T-helper 1 cell treated with Interleukin-12 subunit alpha and Interleukin-12 subunit beta and Interleukin-4 antibody, amounts not matched to agents 30 ng/mL and 1 ng/mL, for 36 hours (primary cell): ENCODE measurements around the gene DLG2. TPM values are rescaled to one million over a fixed set of nuclear protein-coding genes. Genes with fewer than 3 reads are reported as not detected.
"Not testable (repeated sequence)": the region's sequence is repeated elsewhere in the genome, so short reads cannot be mapped to it uniquely, and the experiment has no call there.

ENCODE experiments used
- intact Hi-C: fragments of 100-400 bp; cut with micrococcal nuclease; formaldehyde crosslinking; loops from one replicate; pipeline ENCODE4 v1.15.1; 2024
- total RNA-seq: library from RNA; stranded (reverse); gene quantifications from 2 replicates; pipeline ENCODE4 v1.2.3, GENCODE V29; 2022

The DLG2 gene
- total RNA-seq, 1 donor from 2014 or later: 0.88 TPM

DNA sequence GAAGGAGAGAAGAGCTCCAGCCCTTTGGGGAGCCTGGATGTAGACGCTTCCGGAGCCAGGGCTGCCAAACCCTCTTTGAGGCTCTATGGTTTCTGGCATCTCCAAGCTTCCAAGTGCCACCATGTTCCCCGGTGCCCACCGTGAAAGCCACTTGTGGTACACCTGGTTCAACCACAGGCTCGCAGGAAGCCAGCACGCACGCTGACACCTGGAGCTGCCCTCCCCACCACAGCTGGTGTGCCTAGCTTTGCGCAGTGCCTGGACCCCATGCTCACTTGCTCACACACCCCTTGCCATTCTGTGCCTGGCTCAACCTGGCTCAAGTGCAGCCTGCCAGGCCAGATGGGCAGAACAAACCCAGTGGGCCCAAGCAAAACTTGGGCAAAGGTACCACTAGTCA lies 831.4 kb downstream of the DLG2 start:
- intact Hi-C loops: no loop called here

DNA sequence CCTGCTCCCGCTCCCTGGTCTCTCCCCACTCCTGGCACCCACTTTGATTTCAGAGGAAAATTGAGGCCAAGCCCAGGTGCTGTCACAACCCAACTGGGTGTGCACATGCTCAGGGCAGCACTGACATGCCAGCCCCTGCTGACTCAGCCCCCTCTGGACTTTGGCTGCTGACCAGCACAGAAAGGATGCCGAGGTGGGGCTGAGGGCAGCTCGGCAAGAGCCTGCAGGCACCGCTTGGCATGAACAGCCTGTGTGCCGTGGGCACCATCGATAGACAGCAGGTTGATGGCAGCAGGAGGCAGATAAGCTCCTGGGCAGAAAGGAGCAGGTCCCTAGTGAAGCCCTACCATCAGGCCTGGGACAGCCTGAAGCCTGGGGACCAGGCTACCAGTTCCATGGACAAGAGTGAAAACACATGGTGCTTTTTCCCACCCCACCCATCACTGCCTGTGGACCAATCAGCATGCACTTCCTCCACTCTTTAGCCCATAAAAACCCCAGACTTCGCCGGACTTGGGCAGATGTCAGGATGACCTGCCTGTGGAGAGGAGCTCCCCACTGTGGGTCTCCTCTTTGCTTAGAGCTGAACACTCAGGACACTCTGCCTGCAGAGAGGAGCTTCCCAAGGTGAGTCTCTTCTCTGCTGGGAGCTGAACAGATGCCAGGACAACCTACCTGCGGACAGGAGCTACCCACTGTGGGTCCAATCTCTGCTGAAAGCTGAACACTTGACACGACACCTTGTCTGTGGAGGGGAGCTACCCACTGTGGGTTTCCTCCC lies 832.3 kb downstream of the DLG2 start:
- intact Hi-C loops: no loop called here

DNA sequence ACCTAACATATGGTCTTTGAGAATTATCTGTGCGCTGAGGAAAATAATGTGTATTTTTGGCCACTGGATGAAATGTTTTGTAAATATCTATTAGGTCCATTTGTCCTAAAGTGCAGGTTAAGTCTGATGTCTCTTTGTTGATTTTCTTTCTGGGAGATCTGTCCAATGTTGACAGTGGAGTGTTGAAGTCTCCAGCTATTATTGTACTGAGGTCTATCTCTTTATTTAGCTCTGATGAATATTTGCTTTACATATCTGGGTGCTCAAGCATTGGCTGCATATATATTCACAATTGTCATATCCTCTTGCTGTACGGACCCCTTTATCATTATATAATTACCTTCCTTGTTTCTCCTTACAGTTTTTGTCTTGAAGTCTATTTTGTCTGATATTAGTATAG lies 833.8 kb downstream of the DLG2 start:
- intact Hi-C loops: no loop called here

DNA sequence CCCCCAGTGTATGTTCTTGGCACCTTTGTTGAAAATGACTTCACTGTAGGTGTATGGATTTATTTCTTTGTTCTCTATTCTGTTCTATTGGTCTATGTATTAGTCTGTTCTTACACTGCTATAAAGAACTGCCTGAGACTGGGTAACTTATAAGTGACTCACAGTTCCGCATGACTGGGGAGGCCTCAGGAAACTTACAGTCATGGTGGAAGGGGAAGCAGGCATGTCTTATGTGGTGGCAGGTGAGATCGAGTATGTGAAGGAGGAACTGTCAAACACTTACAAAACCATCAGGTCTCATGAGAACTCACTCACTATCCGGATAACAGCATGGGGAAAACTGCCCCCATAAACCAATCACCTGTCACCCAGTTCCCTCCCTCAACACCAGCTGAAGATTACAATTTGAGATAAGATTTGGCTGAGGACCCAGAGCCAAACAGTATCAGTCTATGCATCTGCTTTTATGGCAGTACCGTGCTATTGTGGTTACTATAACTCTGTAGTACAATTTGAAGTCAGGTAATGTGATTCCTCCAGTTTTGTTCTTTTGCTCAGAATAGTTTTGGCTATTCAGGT lies 836.2 kb downstream of the DLG2 start:
- intact Hi-C loops: no loop called here

DNA sequence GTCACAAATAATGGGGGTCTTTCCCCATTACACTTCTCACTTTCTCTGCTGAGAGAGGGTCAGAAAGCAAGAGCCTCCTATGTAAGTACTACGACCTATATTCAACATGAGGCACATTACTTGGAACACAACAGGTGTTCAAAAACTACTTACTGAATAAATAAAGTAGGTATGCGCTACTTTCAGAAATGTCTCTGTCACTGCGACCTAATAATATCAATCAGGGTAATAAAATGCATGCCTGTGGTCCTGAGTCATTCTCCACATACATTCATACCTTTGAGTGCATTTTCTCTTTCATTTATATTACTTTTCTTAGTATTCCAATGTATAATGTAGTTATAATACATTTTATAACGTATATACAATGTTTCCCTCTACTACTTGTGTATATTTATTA lies 838.9 kb downstream of the DLG2 start:
- intact Hi-C loops: no loop called here

DNA sequence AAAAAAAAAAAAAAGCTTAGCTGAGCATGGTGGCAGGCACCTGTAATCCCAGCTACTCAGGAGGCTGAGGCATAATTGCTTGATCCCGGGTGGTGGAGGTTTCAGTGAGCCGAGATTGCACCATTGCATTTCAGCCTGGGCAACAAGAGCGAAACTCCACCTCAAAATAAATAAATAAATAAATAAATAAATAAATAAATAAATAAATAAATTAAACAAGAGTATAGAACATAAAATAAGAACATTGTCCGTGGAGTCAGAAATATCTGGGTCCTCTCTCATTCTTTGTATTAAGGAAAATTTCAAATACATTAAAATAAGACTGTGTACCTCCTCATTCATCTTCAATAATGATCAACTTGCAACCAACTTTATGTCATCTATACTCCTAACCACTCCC lies 843.0 kb downstream of the DLG2 start:
- intact Hi-C loops: not testable (repeated sequence)

DNA sequence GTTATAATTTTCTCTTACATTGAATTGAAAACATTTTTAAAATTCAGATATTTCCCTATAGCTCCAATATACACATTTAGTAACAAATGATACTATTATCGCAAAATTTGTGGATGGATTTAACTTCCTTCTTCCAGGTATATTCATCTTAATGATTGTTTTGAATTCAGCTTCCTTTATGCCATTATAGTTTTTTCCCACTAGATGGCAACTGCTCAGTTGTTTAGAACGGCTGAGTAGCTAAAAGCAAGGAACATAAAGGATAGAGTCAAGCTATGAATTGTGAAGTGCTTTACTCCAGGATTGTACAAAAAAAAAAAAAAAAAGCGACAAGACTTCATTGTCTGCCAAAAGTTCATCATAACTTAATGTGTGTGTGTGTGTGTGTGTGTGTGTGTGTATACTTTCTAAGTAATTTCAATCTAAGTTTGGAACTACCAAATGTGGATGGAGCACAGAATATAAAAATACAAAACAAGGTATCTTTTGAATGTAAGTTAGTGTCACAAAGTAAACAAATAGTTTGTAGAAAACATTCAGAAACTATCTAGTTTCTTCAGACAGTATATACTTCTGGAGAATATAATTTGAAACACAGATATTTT lies 846.4 kb downstream of the DLG2 start:
- intact Hi-C loops: no loop called here

DNA sequence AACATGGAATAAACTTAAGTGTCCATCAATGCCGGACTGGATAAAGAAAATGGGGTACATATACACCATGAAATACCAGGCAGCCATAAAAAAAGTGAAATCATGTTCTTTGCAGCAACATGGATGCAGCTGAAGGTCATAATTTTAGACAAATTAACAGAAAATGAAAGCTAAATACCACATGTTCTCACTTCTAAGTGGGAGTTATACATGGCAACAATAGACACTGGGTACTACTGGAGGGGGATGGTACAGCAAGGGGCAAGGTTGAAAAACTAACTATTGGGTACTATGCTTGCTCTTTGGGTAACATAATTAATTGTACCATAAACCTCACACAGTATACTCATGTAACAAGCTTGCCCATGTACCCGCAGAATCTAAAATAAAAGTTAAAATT lies 851.6 kb downstream of the DLG2 start:
- intact Hi-C loops: no loop called here

DNA sequence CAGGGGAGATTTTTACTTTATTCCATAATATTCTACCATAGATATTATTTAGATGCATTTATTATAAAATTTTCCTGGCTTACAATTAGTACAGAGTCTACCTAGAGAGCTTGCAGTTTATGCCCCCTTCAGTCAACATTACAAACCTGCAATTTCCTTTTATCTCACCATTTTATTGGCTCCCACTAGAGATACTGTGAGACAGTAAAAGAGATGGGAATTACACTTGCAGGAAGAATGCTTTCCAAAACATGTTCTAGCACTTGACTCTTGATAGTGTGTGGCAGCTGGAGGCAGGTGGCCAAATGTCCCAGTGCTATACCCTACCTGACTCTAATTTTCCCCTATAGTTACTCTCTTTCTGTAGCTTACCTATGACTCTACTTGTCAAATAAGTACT lies 863.2 kb downstream of the DLG2 start:
- intact Hi-C loops: no loop called here

DNA sequence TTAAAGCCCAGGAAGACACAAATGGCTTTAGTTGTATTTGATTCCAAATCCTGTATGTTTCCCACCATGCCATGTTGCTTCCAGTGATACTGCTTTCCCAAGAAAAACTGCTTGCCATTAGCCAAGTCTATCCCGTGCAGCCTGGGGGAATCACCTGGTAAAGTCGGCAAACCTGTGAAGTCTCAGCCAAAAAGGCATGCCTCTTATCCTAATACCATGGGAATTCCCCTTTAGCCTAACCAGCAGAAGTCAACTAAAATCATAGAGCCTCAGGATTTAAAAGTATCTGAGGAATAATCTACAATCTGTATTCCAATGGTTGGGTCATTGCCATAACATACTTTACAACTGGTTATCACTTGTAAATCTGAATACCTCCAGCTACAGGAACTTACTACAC lies 869.4 kb downstream of the DLG2 start:
- intact Hi-C loops: no loop called here

DNA sequence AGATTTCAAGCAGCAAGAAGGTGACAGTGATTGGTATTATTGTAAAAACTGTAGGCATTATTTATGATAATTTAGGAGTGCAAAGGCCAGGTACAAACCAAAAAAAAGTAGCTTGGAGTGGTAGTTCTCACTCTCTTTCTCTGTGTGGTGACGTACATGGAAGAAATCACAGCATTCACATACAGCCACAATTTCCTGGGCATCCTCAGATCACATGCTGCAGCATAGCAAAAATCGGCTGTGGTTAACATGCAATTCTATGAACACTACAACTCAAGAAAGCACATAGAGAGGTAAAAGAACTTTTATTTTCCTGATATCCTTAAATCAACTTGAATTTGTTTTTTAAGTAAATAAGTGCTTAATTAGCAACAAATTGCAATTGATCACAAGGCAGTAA lies 875.8 kb downstream of the DLG2 start:
- intact Hi-C loops: no loop called here

DNA sequence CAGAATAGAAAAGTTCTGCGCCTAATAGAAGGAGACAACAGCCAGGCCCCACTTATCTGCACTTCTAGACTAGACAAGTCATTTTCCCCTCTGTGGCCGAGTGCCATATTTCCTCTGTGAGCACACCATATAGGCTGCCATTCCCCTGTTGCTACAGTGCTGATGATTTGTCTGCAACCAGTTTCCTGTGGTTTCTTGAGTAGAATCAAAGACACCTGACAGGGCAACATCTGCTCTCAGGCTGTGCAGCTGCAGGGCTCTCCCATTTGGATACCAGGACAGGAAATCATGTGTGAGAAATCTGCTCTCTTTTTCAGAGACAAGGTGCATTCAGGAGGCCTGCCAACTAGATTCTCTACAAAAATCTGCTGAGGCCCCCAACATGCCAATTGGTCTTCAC lies 879.3 kb downstream of the DLG2 start:
- intact Hi-C loops: no loop called here

DNA sequence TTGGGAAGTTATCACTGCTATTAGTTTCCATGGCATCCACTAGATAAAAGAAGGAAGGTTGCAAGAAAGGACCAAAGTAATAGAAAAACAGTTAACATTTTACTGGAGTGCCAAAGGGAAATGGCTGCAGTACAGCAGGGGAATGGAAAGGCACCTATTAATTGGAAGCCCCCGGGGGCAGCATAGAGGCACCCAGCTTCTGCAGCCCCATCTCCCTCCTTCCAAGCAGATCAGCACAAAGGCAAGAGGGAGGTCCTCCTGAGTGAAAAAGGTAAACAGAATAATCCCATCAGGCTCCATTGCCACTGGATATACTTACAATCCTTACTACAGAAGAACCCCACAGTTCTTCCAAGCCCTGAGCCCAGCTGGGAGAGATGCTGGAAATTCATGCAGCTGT lies 887.1 kb downstream of the DLG2 start:
- intact Hi-C loops: no loop called here

DNA sequence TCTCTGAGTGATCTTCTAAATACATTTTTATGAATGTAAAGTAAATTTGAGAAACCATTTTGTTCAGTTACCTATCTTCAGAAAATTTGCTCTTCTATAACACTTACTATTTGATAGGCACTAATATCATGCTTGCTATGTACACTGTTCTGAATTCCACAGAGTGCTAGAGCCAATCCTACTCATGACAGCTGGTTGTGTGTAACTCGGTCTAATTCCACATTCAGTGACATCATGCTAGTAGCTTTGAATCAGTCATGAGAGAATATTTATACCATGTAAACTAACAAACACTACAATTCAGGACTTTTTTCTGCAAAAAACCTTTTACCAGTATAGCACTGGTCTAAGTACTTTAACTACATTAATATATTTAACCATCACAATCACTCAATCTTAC lies 902.9 kb downstream of the DLG2 start:
- intact Hi-C loops: no loop called here

DNA sequence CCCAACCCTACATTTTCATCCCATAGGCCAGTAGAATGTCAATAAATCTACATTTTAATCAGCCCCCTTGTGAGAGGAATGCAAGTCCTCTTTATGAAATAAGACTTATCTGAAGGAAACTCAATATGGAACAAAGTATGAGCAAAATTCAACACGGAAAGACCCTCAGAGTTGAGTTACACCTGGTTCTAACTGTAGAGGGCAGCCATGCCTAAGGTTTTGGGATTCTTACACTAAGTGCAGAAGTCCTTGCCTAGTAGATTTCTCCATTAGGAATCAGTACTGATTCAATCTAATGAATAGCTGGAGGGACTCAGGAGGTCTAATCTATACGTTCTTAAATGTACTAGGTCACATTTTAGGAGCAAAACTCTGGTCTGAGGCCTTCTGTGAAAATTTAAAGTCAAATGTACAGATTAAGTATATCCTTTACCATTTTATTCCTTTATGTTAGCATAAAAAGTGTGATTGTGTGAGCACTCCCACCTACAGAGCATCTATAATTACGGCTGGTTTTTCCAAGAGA lies 904.5 kb downstream of the DLG2 start:
- intact Hi-C loops: no loop called here

DNA sequence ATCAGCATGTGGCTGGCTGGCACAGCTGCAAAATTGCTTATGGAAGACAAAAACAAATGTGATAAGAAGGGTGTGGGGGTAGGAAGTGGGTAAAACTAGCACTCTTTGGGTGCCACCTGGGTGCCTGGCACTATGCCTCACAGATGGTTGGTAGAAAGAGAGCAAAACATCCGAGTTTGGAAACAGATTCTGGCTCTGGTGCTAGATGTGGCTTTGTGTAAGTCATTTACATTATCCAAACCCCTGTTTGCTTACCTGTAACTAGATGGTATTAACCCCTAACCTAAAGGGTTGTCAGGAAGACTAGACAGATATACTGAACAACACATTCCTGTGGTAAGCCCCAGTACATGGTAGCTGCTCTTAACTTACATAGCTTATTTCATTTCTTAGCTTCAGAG lies 905.6 kb downstream of the DLG2 start:
- intact Hi-C loops: no loop called here

DNA sequence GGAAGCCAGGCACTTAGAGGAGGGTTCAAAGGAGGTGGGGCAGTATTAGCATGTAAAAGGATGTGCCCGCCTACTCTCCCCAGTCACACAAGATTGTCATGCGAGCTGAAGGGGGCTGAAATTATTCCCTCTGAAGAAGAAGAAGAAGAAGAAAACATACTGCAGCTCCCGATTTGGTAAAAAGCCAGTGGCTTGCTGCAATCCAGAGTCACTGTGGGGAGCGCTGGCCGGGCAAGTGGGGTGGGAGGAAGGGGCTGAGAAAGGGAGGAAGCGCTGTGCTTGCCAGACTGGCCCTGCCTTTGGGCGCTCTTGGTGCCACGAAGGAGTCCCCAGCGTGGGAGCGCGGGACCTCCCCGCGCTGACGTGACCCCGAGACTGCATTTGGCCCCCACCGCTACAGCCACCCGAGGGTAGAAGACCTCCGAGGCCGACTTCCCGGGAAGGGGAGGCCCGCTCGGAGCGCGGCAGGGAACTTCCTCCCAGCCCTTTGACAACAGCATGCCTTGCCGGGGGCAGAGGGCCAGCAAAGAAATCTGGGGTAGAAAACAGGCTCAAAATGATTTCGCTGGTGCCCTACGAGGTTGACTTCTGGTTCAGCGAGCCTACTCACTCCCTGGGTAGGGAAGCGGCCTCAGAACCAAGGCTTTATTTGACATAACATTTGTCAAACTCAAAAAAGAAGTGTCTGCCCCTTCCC lies 906.3 kb downstream of the DLG2 start:
- intact Hi-C loops: no loop called here

DNA sequence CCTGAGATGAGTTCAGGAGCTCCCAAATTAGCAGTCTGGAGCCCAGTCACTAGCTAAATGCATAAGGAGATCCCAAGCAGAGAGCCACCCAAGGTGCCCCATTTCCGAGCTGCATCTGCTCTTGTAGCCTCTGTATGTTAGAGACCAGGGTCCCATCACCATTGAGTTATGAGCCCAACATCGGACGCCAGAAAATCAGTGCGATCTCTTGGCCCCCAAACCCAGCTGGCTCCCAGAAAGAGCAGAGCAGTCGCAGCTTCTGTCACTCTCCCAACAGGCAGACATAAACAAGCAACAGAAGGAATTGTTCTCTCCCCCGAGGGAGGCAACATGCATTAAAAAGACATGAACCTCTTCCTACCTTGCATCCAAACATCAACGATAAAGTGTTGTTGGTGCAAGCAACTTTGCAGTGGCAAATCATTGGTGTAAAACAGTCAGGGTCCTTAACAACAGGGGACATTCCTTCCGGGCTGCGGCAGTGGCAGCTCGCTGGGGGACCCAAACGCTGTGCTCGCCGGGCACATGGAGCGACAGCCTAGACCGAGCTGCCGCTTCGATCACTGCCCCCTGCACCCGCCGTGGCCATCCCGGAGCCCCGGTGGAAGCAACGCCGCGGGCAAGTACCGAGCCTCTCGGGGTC lies 907.1 kb downstream of the DLG2 start:
- intact Hi-C loops: loop anchor here (10.0 kb wide), 2 partner anchors 335 to 905 kb away; partner anchors contain the start of genes DLG2 and TMEM126B

DNA sequence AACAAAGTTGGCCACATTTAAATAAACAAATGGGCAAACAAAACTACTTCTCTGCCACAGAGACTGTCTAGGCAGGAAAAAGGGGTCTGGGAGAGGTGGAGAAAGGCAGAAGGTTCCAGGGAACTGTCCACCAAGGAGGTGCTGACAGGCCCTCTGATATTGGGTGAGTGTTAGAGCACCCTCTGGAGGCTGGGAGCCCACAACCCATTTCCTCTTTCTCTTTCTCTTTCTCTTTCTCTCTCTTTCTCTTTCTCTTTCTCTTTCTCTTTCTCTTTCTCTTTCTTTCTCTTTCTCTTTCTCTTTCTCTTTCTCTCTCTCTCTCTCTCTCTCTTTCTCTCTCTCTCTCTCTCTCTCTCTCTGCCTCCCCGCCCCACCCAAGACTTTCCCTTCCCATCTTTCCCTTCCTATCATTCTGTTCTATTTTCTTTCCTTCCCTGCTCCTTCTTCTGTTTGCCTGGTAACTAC lies 912.8 kb downstream of the DLG2 start:
- intact Hi-C loops: loop anchor here (5.0 to 10.0 kb wide), 3 partner anchors 157 to 910 kb away; partner anchors contain the start of genes DLG2 and TMEM126B

DNA sequence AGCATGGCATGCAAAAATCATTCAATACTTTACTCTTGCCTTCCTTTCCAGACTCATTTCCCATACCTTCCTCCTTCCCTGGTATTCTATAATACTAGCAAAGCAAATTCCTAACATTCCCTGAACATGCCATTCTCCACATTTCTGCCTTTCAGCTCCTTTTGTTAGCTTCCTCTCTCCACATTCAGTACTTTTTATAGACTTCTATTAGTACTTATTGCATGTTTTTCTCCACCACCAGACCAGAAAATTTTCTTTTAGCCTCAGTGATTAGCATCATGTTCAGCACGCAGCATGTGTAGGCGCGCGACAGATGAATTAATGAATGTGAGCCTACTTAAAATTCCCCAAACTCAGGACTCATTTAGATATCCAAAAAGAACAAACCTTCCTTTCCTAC lies 935.3 kb downstream of the DLG2 start:
- intact Hi-C loops: no loop called here

DNA sequence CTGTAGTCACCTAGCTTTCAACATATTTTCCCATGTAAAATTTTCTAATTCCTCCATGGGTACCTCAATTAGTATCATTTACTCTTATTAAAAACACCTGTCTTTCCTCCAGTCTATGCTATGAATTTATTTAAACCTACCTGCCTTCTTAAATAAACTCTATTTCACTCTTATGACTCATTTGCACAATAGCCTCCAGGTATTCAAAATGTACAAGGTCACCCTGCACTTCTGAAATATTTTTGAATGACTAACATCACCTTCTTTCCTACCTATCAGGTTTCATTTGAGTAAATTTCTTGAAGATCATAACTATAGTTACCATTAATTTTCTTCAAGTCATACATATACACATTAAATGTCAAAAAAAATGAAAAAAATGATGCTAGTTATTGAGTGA lies 939.7 kb downstream of the DLG2 start:
- intact Hi-C loops: no loop called here
